HG03103 (cell line): Measurements from ENCODE around the gene MAN1A1.
A peak's percentile ranks its signal among the peaks of the same experiment; 100 is the strongest.
"Not testable (repeated sequence)": the region's sequence is repeated elsewhere in the genome, so short reads cannot be mapped to it uniquely, and the experiment has no call there.

Source experiments
- ATAC-seq: cut with Tn5 transposase; IDR thresholded peaks from one replicate; pipeline ENCODE4 v1.9.1; 2021; ENCODE audit warnings: low read depth; ENCODE audit not compliant: unreplicated experiment

Gene MAN1A1

GRCh38 chr6:119308048-119308570 lies 41.5 kb downstream of the MAN1A1 start:
- no peak for ATAC-seq

GRCh38 chr6:119307056-119307455 lies 42.5 kb downstream of the MAN1A1 start:
- no peak for ATAC-seq

- no peak for ATAC-seq
These were observed 43.1 kb downstream of the MAN1A1 start for GRCh38 chr6:119306396-119306968.

- no peak for ATAC-seq
These were observed 46.2 kb downstream of the MAN1A1 start for GRCh38 chr6:119303164-119303887.

GRCh38 chr6:119301429-119301828 lies 48.1 kb downstream of the MAN1A1 start:
- ATAC-seq = no peak

- ATAC-seq = no peak
These were observed 49.9 kb downstream of the MAN1A1 start for GRCh38 chr6:119299694-119300093.

- ATAC-seq = no peak
These were observed 52.5 kb downstream of the MAN1A1 start for GRCh38 chr6:119297049-119297448.

GRCh38 chr6:119296036-119297035 lies 53.2 kb downstream of the MAN1A1 start:
- no peak for ATAC-seq

GRCh38 chr6:119294984-119295383 lies 54.6 kb downstream of the MAN1A1 start:
- ATAC-seq = peak; percentile 88

- ATAC-seq = not testable (repeated sequence)
These were observed 58.5 kb downstream of the MAN1A1 start for GRCh38 chr6:119291060-119291459.

GRCh38 chr6:119290306-119290705 lies 59.3 kb downstream of the MAN1A1 start:
- ATAC-seq = no peak

- ATAC-seq = no peak
These were observed 59.9 kb downstream of the MAN1A1 start for GRCh38 chr6:119289651-119290050.

- ATAC-seq = no peak
These were observed 63.5 kb downstream of the MAN1A1 start for GRCh38 chr6:119285908-119286625.

GRCh38 chr6:119284861-119285521 lies 64.6 kb downstream of the MAN1A1 start:
- ATAC-seq = no peak

GRCh38 chr6:119283979-119284545 lies 65.5 kb downstream of the MAN1A1 start:
- ATAC-seq = no peak

- ATAC-seq = no peak
These were observed 66.3 kb downstream of the MAN1A1 start for GRCh38 chr6:119283214-119283613.

GRCh38 chr6:119280668-119281067 lies 68.9 kb downstream of the MAN1A1 start:
- ATAC-seq = no peak

- ATAC-seq = no peak
These were observed 69.5 kb downstream of the MAN1A1 start for GRCh38 chr6:119280080-119280479.

GRCh38 chr6:119278625-119279024 lies 70.9 kb downstream of the MAN1A1 start:
- no peak for ATAC-seq
